Measurements from ENCODE around the gene ZDHHC21.

GRCh38 chr9:14618836-14619420, 74.3 kb downstream of the ZDHHC21 start:
- TF ChIP-seq YY1 (IDR thresholded peaks at IDR 0.05; ENCODE audit: low read depth), result no peak
- TF ChIP-seq CEBPB (IDR thresholded peaks at IDR 0.05), result no peak
- TF ChIP-seq TAF1 (IDR thresholded peaks at IDR 0.05; ENCODE audit: low read depth), result no peak
- no peak for TF ChIP-seq USF1 (IDR thresholded peaks at IDR 0.05)
- TF ChIP-seq RAD21 (IDR thresholded peaks at IDR 0.05; ENCODE audit: low read depth), result no peak
- TF ChIP-seq NFIC (IDR thresholded peaks at IDR 0.05), result no peak
- TF ChIP-seq FOXM1 (IDR thresholded peaks at IDR 0.05; ENCODE audit: borderline replicate concordance, low read depth), result no peak
- no peak for TF ChIP-seq EGR1 (IDR thresholded peaks at IDR 0.05)
- no peak for TF ChIP-seq TEAD4 (IDR thresholded peaks at IDR 0.05)

Data from Ishikawa (cell line).